ENCODE data around the gene PIGU.

The PIGU gene

DNA sequence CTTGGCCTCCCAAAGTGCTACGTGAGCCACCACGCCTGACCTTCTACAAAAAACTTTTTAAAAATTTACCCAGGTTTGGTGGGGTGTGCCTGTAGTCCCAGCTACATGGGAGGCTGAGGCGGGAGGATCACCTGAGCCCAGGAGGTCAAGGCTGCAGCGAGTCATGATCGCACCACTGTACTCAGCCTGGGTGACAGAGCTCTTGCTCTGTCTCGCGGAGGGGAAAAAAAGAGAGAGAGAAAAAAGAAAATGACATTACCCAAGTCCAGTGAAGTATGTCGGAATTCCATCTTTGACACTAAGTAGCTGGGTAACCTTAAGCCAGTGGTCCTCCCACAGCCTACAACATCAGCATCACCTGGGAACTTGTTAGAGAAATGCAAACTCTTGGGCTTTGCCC is 137.1 kb downstream of the PIGU start:
- no peaks in the 10 kb centered on the region for H3K9me3 ChIP-seq (replicated peaks in 1 of 11)
- H3K27me3 ChIP-seq = no peaks in the 10 kb centered on the region
- peaks cover 69 to 81% (median 73%) of the 10 kb centered on the region in 11 experiments for H3K36me3 ChIP-seq
- no peak overlapping the region for H3K4me3 ChIP-seq
- H3K4me1 ChIP-seq = peaks cover 0 to 16% (median 3%) of the 10 kb centered on the region in 10 experiments; a peak in 7 of 20 replicates
- no peak for TF ChIP-seq Cebpa-rat (IDR thresholded peaks at IDR 0.05)
- H4K20me1 ChIP-seq = peaks cover 0 to 61% (median 27%) of the 10 kb centered on the region in 11 experiments; a peak in 13 of 22 replicates
- no peak overlapping the region for H3K27ac ChIP-seq
- H3K4me2 ChIP-seq = no peak overlapping the region
- H3K9ac ChIP-seq = no peak overlapping the region

DNA sequence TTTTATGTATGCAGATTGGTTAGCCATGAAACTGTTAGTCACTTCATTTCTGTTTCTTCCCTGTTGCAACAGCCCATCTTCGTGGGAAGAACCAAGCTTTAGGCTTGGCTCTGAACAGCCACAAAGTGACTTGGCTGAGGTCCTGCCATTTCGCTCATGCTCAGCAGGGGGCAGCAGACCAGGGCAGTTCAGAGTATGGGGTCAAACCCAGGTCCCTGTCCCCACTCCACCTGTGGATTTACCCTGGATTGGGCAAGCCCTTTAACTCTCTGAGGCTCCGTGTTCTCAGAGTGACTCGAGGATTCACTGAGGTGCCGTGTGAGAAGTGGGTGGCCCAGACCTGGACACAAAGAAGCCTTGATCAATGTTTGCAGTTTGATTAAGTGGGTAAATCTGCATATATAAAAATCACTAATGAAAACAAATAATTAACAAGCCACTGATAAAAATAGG is 138.2 kb downstream of the PIGU start:
- peaks cover 0 to 15% (median 2%) of the 10 kb centered on the region in 10 experiments; a peak in 6 of 20 replicates for H3K4me1 ChIP-seq
- no peak overlapping the region for H3K4me2 ChIP-seq
- no peak overlapping the region for H3K27ac ChIP-seq
- peaks cover 79 to 92% (median 84%) of the 10 kb centered on the region in 11 experiments for H3K36me3 ChIP-seq
- H3K4me3 ChIP-seq = no peak overlapping the region
- H4K20me1 ChIP-seq = peaks cover 3 to 72% (median 33%) of the 10 kb centered on the region in 11 experiments; a peak in 15 of 22 replicates
- no peaks in the 10 kb centered on the region for H3K27me3 ChIP-seq
- no peak for TF ChIP-seq Cebpa-rat (IDR thresholded peaks at IDR 0.05)
- H3K9ac ChIP-seq = no peak overlapping the region
- H3K9me3 ChIP-seq (replicated peaks in 1 of 11) = no peaks in the 10 kb centered on the region

DNA sequence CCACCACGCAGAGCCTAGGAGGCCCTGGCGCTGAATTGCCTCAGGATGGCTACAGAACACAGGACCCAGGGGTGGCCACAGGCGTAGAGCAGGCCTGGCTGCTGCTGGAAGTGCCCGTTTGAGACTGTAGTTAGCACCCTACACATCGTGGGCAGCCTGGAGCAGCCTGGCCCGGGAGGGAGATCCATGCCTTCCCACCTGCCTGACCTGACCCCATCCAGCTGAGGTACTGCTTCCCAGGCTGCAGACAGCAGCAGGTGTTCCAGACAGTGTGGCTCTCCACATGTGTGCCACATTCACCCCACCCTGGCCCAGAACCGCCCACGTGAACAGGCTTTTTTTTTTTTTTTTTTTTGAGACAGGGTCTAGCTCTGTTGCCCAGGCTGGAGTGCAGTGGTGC is 139.2 kb downstream of the PIGU start:
- H4K20me1 ChIP-seq = peaks cover 3 to 82% (median 40%) of the 10 kb centered on the region in 11 experiments; a peak in 18 of 22 replicates
- H3K27me3 ChIP-seq = no peaks in the 10 kb centered on the region
- H3K9ac ChIP-seq = no peak overlapping the region
- no peaks in the 10 kb centered on the region for H3K9me3 ChIP-seq (replicated peaks in 1 of 11)
- H3K4me2 ChIP-seq = no peak overlapping the region
- peaks cover 89 to 100% (median 94%) of the 10 kb centered on the region in 11 experiments for H3K36me3 ChIP-seq
- no peak for TF ChIP-seq Cebpa-rat (IDR thresholded peaks at IDR 0.05)
- H3K27ac ChIP-seq = no peak overlapping the region
- peaks cover 0 to 13% (median 2%) of the 10 kb centered on the region in 10 experiments; a peak in 4 of 20 replicates for H3K4me1 ChIP-seq
- H3K4me3 ChIP-seq = no peak overlapping the region

DNA sequence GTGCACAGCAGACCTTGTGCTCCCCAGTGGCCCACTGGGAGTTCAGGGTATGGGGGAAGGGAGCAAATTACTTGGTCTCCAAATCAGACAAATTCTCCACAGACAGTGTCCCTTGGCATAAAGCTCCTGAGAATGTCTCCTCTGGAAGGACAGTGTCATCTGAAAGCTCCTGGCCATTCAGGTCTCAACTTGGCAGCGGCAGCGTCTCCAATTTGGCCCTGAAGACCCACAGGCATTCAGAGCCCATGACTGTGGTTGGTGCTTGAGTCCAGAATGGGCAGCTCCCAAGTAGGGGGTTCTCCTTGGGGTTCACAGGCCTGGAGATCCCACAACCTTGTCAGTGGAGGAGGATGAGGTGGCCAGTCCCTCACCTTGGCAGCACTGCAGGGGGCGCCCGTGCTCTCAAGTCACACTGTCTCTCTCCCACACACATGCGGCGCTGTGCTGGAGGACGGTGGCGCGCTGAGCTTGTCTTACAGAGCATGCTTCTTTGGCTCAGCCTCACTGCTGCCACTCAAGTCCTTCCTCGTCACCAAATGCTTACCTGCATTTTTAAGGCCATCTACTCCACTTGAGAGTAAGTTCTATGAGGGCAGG is 140.0 kb downstream of the PIGU start:
- H3K36me3 ChIP-seq = peaks cover 89 to 100% (median 97%) of the 10 kb centered on the region in 11 experiments
- H3K9ac ChIP-seq = no peak overlapping the region
- no peak for TF ChIP-seq Cebpa-rat (IDR thresholded peaks at IDR 0.05)
- no peak overlapping the region for H3K27ac ChIP-seq
- peaks cover 3 to 90% (median 45%) of the 10 kb centered on the region in 11 experiments; a peak in 19 of 22 replicates for H4K20me1 ChIP-seq
- H3K27me3 ChIP-seq = no peaks in the 10 kb centered on the region
- H3K4me1 ChIP-seq = peaks cover 0 to 13% (median 2%) of the 10 kb centered on the region in 10 experiments; a peak in 4 of 20 replicates
- H3K4me3 ChIP-seq = no peak overlapping the region
- no peak overlapping the region for H3K4me2 ChIP-seq
- no peaks in the 10 kb centered on the region for H3K9me3 ChIP-seq (replicated peaks in 1 of 11)

DNA sequence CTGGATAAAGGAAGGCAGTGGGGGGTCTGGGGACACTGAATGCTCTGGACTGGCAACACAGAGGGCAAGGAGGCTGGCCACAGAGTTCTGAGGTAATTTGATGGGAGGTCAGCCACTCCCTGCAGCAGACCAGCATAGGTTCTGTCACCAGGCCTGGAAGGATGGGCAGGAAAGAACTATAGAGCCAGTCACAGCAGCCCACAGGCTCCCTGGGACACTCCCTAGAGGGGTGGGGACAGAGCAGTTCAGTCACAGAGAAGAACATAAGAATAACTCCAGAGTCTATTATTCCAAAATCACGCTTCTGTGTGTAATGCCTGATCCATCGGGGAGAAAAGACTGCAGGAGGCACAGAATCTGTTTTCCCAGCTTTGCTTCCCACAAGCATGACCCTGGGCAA is 141.0 kb downstream of the PIGU start:
- H4K20me1 ChIP-seq = peaks cover 3 to 96% (median 54%) of the 10 kb centered on the region in 11 experiments; a peak in 19 of 22 replicates
- peaks cover 0 to 8% (median 0%) of the 10 kb centered on the region in 10 experiments; a peak in 1 of 20 replicates for H3K4me1 ChIP-seq
- no peaks in the 10 kb centered on the region for H3K9me3 ChIP-seq (replicated peaks in 1 of 11)
- H3K4me2 ChIP-seq = no peak overlapping the region
- no peak overlapping the region for H3K27ac ChIP-seq
- no peaks in the 10 kb centered on the region for H3K27me3 ChIP-seq
- TF ChIP-seq Cebpa-rat (IDR thresholded peaks at IDR 0.05) = no peak
- H3K4me3 ChIP-seq = no peak overlapping the region
- H3K36me3 ChIP-seq = peaks cover 90 to 100% (median 97%) of the 10 kb centered on the region in 11 experiments
- H3K9ac ChIP-seq = no peak overlapping the region

DNA sequence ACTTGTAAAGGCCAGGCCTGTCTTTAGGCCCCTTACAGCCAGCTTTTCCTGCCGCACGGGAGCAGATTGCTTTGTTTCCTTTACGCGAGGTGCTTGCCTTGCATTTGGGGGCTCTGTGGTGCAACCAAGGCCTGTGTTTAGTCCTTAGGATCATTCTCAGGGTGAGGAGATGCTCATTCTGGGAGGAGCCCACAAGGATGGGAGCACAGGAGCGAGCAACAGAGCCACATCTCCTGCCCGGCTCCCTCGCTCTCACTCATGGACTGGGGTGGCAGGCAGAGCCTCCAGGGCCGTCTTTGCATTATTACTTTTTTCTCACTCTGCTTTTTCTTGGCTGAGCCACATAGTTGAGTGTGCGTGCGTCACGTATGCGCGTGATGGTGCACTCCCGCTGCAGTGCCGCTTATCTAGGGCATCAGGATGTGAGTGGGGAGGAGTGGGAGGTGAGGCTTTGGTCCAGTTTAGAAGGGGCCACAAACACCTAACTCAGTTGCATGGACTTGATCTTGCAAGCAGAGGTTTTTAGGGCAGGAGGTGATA is 141.5 kb downstream of the PIGU start:
- peaks cover 3 to 98% (median 58%) of the 10 kb centered on the region in 11 experiments; a peak in 19 of 22 replicates for H4K20me1 ChIP-seq
- H3K36me3 ChIP-seq = peaks cover 90 to 100% (median 97%) of the 10 kb centered on the region in 11 experiments

DNA sequence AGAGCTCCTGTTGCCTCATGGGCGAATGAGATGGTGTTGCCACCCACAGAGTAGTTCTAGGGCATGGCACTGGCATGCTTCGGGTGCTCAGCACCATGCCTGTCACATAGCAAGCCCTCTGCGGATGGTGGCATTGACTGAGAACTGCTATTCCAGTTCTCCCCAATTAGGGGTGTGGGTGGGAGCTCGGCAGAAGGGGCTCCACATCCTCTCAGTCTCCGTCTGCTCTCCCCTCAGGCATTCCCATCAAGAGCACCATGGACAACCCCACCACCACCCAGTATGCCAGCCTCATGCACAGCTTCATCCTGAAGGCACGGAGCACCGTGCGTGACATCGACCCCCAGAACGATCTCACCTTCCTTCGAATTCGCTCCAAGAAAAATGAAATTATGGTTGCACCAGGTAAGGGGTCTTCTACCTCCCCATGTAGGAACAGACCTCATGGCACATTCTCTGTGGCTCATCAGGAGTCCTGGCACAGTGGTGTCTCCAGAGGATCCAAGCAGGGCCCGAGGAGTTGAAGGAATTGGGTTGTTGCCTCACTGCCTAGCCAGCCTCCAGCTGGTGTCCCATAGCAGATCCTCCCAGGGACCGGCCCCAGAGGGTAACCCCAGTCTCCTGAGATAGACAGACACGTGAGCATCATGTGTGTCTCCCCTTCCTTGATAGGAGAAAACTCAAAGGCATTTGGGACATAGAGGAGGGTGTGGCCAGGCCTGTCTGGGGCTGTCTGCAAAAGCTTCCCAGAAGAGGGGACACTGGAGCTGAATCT is 142.3 kb downstream of the PIGU start:
- H3K9me3 ChIP-seq (replicated peaks in 1 of 11) = no peaks in the 10 kb centered on the region
- H3K4me3 ChIP-seq = no peak overlapping the region
- H3K4me2 ChIP-seq = no peak overlapping the region
- H3K27me3 ChIP-seq = no peaks in the 10 kb centered on the region
- H3K36me3 ChIP-seq = peaks cover 90 to 100% (median 97%) of the 10 kb centered on the region in 11 experiments
- H3K9ac ChIP-seq = 0 out of 22 replicates have a peak overlapping the region, but pooled peaks of 1 of the 11 experiments have one; percentile 11
- peaks cover 0 to 8% (median 0%) of the 10 kb centered on the region in 10 experiments; a peak in 1 of 20 replicates for H3K4me1 ChIP-seq
- H4K20me1 ChIP-seq = peaks cover 3 to 99% (median 58%) of the 10 kb centered on the region in 11 experiments; a peak in 19 of 22 replicates
- no peak overlapping the region for H3K27ac ChIP-seq
- TF ChIP-seq Cebpa-rat (IDR thresholded peaks at IDR 0.05) = no peak

More for the DNA sequence above, 141.5 kb downstream of the PIGU start:
- no peak overlapping the region for H3K4me3 ChIP-seq
- no peak overlapping the region for H3K4me2 ChIP-seq
- 0 out of 22 replicates have a peak overlapping the region, but pooled peaks of 1 of the 11 experiments have one; percentile 11 for H3K9ac ChIP-seq
- no peaks in the 10 kb centered on the region for H3K27me3 ChIP-seq
- no peaks in the 10 kb centered on the region for H3K9me3 ChIP-seq (replicated peaks in 1 of 11)
- no peak for TF ChIP-seq Cebpa-rat (IDR thresholded peaks at IDR 0.05)
- peaks cover 0 to 8% (median 0%) of the 10 kb centered on the region in 10 experiments; a peak in 1 of 20 replicates for H3K4me1 ChIP-seq
- no peak overlapping the region for H3K27ac ChIP-seq

DNA sequence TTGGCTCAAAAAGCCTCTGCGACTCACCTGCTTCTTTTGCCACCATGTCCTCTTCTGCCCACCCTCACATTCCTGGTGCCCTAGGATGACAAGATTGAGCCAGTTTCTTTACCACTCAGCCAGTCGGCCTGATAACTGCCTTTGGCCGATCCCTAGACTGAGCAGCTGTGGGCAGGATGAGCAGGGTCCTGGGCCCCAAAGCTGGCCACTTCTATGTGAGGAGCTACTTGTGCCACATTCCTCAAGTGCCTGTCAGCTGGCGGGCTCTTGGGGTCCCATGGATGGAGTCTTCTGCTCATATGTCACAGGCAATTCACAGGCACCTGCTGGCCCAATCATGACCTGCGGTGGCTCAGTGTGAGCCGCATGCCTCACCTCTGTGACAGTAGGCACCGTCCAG is 144.1 kb downstream of the PIGU start:
- H3K36me3 ChIP-seq = peaks cover 95 to 100% (median 97%) of the 10 kb centered on the region in 11 experiments
- TF ChIP-seq Cebpa-rat (IDR thresholded peaks at IDR 0.05) = no peak

More for the DNA sequence above, 144.1 kb downstream of the PIGU start:
- Histone ChIP-seq H3K27me3 (no peaks in the 10 kb centered on the region), H4K20me1 (peaks cover 3 to 94% (median 58%) of the 10 kb centered on the region in 11 experiments; a peak in 19 of 22 replicates), H3K4me1 (peaks cover 0 to 8% (median 0%) of the 10 kb centered on the region in 10 experiments; a peak in 1 of 20 replicates), H3K9me3 (replicated peaks in 1 of 11) (no peaks in the 10 kb centered on the region), H3K27ac (no peak overlapping the region), H3K4me2 (no peak overlapping the region), H3K9ac (no peak overlapping the region), H3K4me3 (no peak overlapping the region)
